Measurements from ENCODE around the gene TGFBR2.

The TGFBR2 gene

GRCh38 chr3:30604558-30604957 is 1.8 kb upstream of the TGFBR2 start:
- Histone ChIP-seq H3K9ac (ENCODE audit: low read length) (no peak overlapping the region), H3K4me1 (ENCODE audit: control insufficient read depth, insufficient read depth, low read length) (peaks cover 10% of the 10 kb centered on the region), H3K27me3 (replicated peaks; ENCODE audit: control insufficient read depth, insufficient read depth, low read length) (no peaks in the 10 kb centered on the region), H3K4me3 (ENCODE audit: low read length) (no peak overlapping the region), H3K36me3 (ENCODE audit: control insufficient read depth, insufficient read depth, low read length, severe bottlenecking) (no peaks in the 10 kb centered on the region), H3K9me3 (ENCODE audit: control insufficient read depth, low read length) (no peaks in the 10 kb centered on the region)
- no peak for DNase-seq (ENCODE audit: low read depth)

GRCh38 chr3:30605005-30605404 is 1.4 kb upstream of the TGFBR2 start:
- no peaks in the 10 kb centered on the region for H3K9me3 ChIP-seq (ENCODE audit: control insufficient read depth, low read length)
- no peak for DNase-seq (ENCODE audit: low read depth)
- H3K27me3 ChIP-seq (replicated peaks; ENCODE audit: control insufficient read depth, insufficient read depth, low read length), result no peaks in the 10 kb centered on the region
- no peaks in the 10 kb centered on the region for H3K36me3 ChIP-seq (ENCODE audit: control insufficient read depth, insufficient read depth, low read length, severe bottlenecking)
- no peak overlapping the region for H3K4me3 ChIP-seq (ENCODE audit: low read length)
- H3K9ac ChIP-seq (ENCODE audit: low read length), result no peak overlapping the region
- peaks cover 14% of the 10 kb centered on the region for H3K4me1 ChIP-seq (ENCODE audit: control insufficient read depth, insufficient read depth, low read length)

GRCh38 chr3:30605706-30606300 is 598 bp upstream of the TGFBR2 start:
- Histone ChIP-seq H3K9ac (ENCODE audit: low read length) (peak overlapping the region; percentile 99), H3K27me3 (replicated peaks; ENCODE audit: control insufficient read depth, insufficient read depth, low read length) (no peaks in the 10 kb centered on the region), H3K4me1 (ENCODE audit: control insufficient read depth, insufficient read depth, low read length) (peaks cover 22% of the 10 kb centered on the region), H3K36me3 (ENCODE audit: control insufficient read depth, insufficient read depth, low read length, severe bottlenecking) (no peaks in the 10 kb centered on the region), H3K4me3 (ENCODE audit: low read length) (peak overlapping the region; percentile 97), H3K9me3 (ENCODE audit: control insufficient read depth, low read length) (no peaks in the 10 kb centered on the region)
- DNase-seq (ENCODE audit: low read depth), result no peak

- DNase-seq (ENCODE audit: low read depth), result peak; percentile 71
- peak overlapping the region; percentile 97 for H3K4me3 ChIP-seq (ENCODE audit: low read length)
- no peaks in the 10 kb centered on the region for H3K36me3 ChIP-seq (ENCODE audit: control insufficient read depth, insufficient read depth, low read length, severe bottlenecking)
- H3K9me3 ChIP-seq (ENCODE audit: control insufficient read depth, low read length), result no peaks in the 10 kb centered on the region
- peaks cover 37% of the 10 kb centered on the region for H3K4me1 ChIP-seq (ENCODE audit: control insufficient read depth, insufficient read depth, low read length)
- H3K27me3 ChIP-seq (replicated peaks; ENCODE audit: control insufficient read depth, insufficient read depth, low read length), result no peaks in the 10 kb centered on the region
- H3K9ac ChIP-seq (ENCODE audit: low read length), result peak overlapping the region; percentile 99
Measured at GRCh38 chr3:30607032-30607833, 832 bp downstream of the TGFBR2 start.

GRCh38 chr3:30608598-30608947 is 2.2 kb downstream of the TGFBR2 start:
- Histone ChIP-seq H3K36me3 (ENCODE audit: control insufficient read depth, insufficient read depth, low read length, severe bottlenecking) (no peaks in the 10 kb centered on the region), H3K9me3 (ENCODE audit: control insufficient read depth, low read length) (no peaks in the 10 kb centered on the region), H3K9ac (ENCODE audit: low read length) (peak overlapping the region; percentile 86), H3K4me1 (ENCODE audit: control insufficient read depth, insufficient read depth, low read length) (peaks cover 50% of the 10 kb centered on the region), H3K27me3 (replicated peaks; ENCODE audit: control insufficient read depth, insufficient read depth, low read length) (no peaks in the 10 kb centered on the region), H3K4me3 (ENCODE audit: low read length) (peak overlapping the region; percentile 97)
- no peak for DNase-seq (ENCODE audit: low read depth)

GRCh38 chr3:30609930-30610701 is 3.7 kb downstream of the TGFBR2 start:
- H3K4me1 ChIP-seq (ENCODE audit: control insufficient read depth, insufficient read depth, low read length), result peaks cover 65% of the 10 kb centered on the region
- peak overlapping the region; percentile 97 for H3K4me3 ChIP-seq (ENCODE audit: low read length)
- H3K9ac ChIP-seq (ENCODE audit: low read length), result peak overlapping the region; percentile 86
- H3K27me3 ChIP-seq (replicated peaks; ENCODE audit: control insufficient read depth, insufficient read depth, low read length), result no peaks in the 10 kb centered on the region
- no peak for DNase-seq (ENCODE audit: low read depth)
- H3K9me3 ChIP-seq (ENCODE audit: control insufficient read depth, low read length), result no peaks in the 10 kb centered on the region
- H3K36me3 ChIP-seq (ENCODE audit: control insufficient read depth, insufficient read depth, low read length, severe bottlenecking), result no peaks in the 10 kb centered on the region

- Histone ChIP-seq H3K9ac (ENCODE audit: low read length) (no peak overlapping the region), H3K27me3 (replicated peaks; ENCODE audit: control insufficient read depth, insufficient read depth, low read length) (no peaks in the 10 kb centered on the region), H3K4me3 (ENCODE audit: low read length) (peak overlapping the region; percentile 97), H3K9me3 (ENCODE audit: control insufficient read depth, low read length) (no peaks in the 10 kb centered on the region), H3K4me1 (ENCODE audit: control insufficient read depth, insufficient read depth, low read length) (peaks cover 67% of the 10 kb centered on the region), H3K36me3 (ENCODE audit: control insufficient read depth, insufficient read depth, low read length, severe bottlenecking) (no peaks in the 10 kb centered on the region)
- no peak for DNase-seq (ENCODE audit: low read depth)
Measured at GRCh38 chr3:30610702-30611368, 4.4 kb downstream of the TGFBR2 start.

- Histone ChIP-seq H3K4me1 (ENCODE audit: control insufficient read depth, insufficient read depth, low read length) (peaks cover 75% of the 10 kb centered on the region), H3K9me3 (ENCODE audit: control insufficient read depth, low read length) (no peaks in the 10 kb centered on the region), H3K4me3 (ENCODE audit: low read length) (peak overlapping the region; percentile 28), H3K9ac (ENCODE audit: low read length) (no peak overlapping the region), H3K36me3 (ENCODE audit: control insufficient read depth, insufficient read depth, low read length, severe bottlenecking) (no peaks in the 10 kb centered on the region), H3K27me3 (replicated peaks; ENCODE audit: control insufficient read depth, insufficient read depth, low read length) (no peaks in the 10 kb centered on the region)
- peak; percentile 49 for DNase-seq (ENCODE audit: low read depth)
Measured at GRCh38 chr3:30611613-30612436, 5.4 kb downstream of the TGFBR2 start.

GRCh38 chr3:30612437-30613132 is 6.2 kb downstream of the TGFBR2 start:
- H3K9ac ChIP-seq (ENCODE audit: low read length), result no peak overlapping the region
- no peaks in the 10 kb centered on the region for H3K9me3 ChIP-seq (ENCODE audit: control insufficient read depth, low read length)
- no peaks in the 10 kb centered on the region for H3K27me3 ChIP-seq (replicated peaks; ENCODE audit: control insufficient read depth, insufficient read depth, low read length)
- peaks cover 80% of the 10 kb centered on the region for H3K4me1 ChIP-seq (ENCODE audit: control insufficient read depth, insufficient read depth, low read length)
- H3K36me3 ChIP-seq (ENCODE audit: control insufficient read depth, insufficient read depth, low read length, severe bottlenecking), result no peaks in the 10 kb centered on the region
- no peak for DNase-seq (ENCODE audit: low read depth)
- H3K4me3 ChIP-seq (ENCODE audit: low read length), result peak overlapping the region; percentile 28

GRCh38 chr3:30613133-30613825 is 6.9 kb downstream of the TGFBR2 start:
- H3K27me3 ChIP-seq (replicated peaks; ENCODE audit: control insufficient read depth, insufficient read depth, low read length), result no peaks in the 10 kb centered on the region
- peaks cover 80% of the 10 kb centered on the region for H3K4me1 ChIP-seq (ENCODE audit: control insufficient read depth, insufficient read depth, low read length)
- no peak for DNase-seq (ENCODE audit: low read depth)
- H3K36me3 ChIP-seq (ENCODE audit: control insufficient read depth, insufficient read depth, low read length, severe bottlenecking), result no peaks in the 10 kb centered on the region
- no peak overlapping the region for H3K4me3 ChIP-seq (ENCODE audit: low read length)
- no peaks in the 10 kb centered on the region for H3K9me3 ChIP-seq (ENCODE audit: control insufficient read depth, low read length)
- no peak overlapping the region for H3K9ac ChIP-seq (ENCODE audit: low read length)

Measured in adipocyte (in vitro differentiated cells).